Endothelial cell of umbilical vein (primary cell): ENCODE measurements around the gene CCNY. TPM values are rescaled to one million over a fixed set of nuclear protein-coding genes. Genes with fewer than 3 reads are reported as not detected.

ENCODE experiments used
- BruUV-seq: library from RNA; stranded (reverse); fragments of 400-500 nt; replicated peaks from 2 replicates; lab custom pipeline; 2021; lab: Mats Ljungman, UMichigan
- CTCF ChIA-PET: fragments of 300-600, 350-600 bp; sonication (Branson Sonifier 250); formaldehyde crosslinking; loops from one replicate; lab custom pipeline; 2021; ENCODE audit warnings: antibody characterized with exemption, inconsistent platforms; lab: Charles Lee
- POLR2A ChIA-PET: fragments of 300-600, 350-600 bp; sonication (Branson Sonifier 250); formaldehyde crosslinking; loops from one replicate; lab custom pipeline; 2021; ENCODE audit warnings: antibody characterized with exemption, inconsistent platforms; lab: Charles Lee
- DNase-seq: peaks from one replicate; pipeline ENCODE4 v3.0.0-alpha.2; 2011; ENCODE audit warnings: low read depth, low spot score
- FAIRE-seq: peaks from 2 replicates; lab custom pipeline; 2011; peaks lifted over from hg19 to GRCh38; lab: Jason Lieb, UNC
- H2AFZ ChIP-seq: 2 replicates; pipeline ENCODE4 v1.6.0; 2012; ENCODE audit warnings: low read depth, low read length, control low read depth, inconsistent platforms
- H3K27ac ChIP-seq: 2 replicates; pipeline ENCODE4 v1.5.1; 2011; ENCODE audit warnings: low read depth, mild to moderate bottlenecking, control low read depth, low read length, moderate library complexity; ENCODE audit not compliant: insufficient read depth
- H3K27me3 ChIP-seq, 2 experiments: 2 replicates each; pipeline versions ENCODE4 v1.6.0 to v1.6.1; 2011; ENCODE audit warnings: low read length in 2 of 2, mixed read lengths in 1 of 2; ENCODE audit not compliant: control insufficient read depth in 2 of 2, insufficient read depth in 2 of 2
- H3K36me3 ChIP-seq, 2 experiments: 2 replicates in 1 of 2; 3 replicates in 1 of 2; pipeline ENCODE4 v1.5.1; 2011; ENCODE audit warnings: low read length in 2 of 2, mild to moderate bottlenecking in 1 of 2, moderate library complexity in 1 of 2; ENCODE audit not compliant: control insufficient read depth in 2 of 2, insufficient read depth in 2 of 2; ENCODE audit errors: extremely low read depth in 1 of 2
- H3K4me1 ChIP-seq: 3 replicates; pipeline ENCODE4 v1.5.1; 2011; ENCODE audit warnings: mild to moderate bottlenecking, low read length; ENCODE audit not compliant: control insufficient read depth, insufficient read depth; ENCODE audit errors: extremely low read depth
- H3K4me2 ChIP-seq: 2 replicates; pipeline ENCODE4 v1.6.1; 2011; ENCODE audit warnings: low read length, control low read depth, mixed read lengths; ENCODE audit not compliant: insufficient read depth
- H3K4me3 ChIP-seq, 3 experiments: fragments of 200-600 bp in 1 of 3; sonication (generic), shearing (Covaris generic) in 1 of 3; replicated peaks in 1 of 3; 2 replicates each; pipeline ENCODE4 v1.5.1; 2011 to 2016; ENCODE audit warnings: control low read depth in 3 of 3, low read length in 3 of 3, mild to moderate bottlenecking in 2 of 3, inconsistent platforms in 1 of 3, low read depth in 1 of 3, moderate library complexity in 1 of 3; ENCODE audit not compliant: insufficient read depth in 1 of 3
- H3K79me2 ChIP-seq: 2 replicates; pipeline ENCODE4 v1.6.0; 2012; ENCODE audit warnings: low read length, inconsistent platforms; ENCODE audit not compliant: control insufficient read depth, insufficient read depth
- H3K9ac ChIP-seq: replicated peaks from 2 replicates; pipeline ENCODE3; 2011; ENCODE audit warnings: low read length, control low read depth; ENCODE audit not compliant: insufficient read depth; ENCODE audit errors: extremely low read depth
- H3K9me1 ChIP-seq: replicated peaks from 3 replicates; pipeline ENCODE4 v1.6.0; 2011; ENCODE audit warnings: mild to moderate bottlenecking, low read length; ENCODE audit not compliant: control insufficient read depth, insufficient read depth; ENCODE audit errors: extremely low read depth
- H3K9me3 ChIP-seq: replicated peaks from 2 replicates; pipeline ENCODE4 v1.5.1; 2012; ENCODE audit warnings: low read length, inconsistent platforms; ENCODE audit not compliant: control insufficient read depth, insufficient read depth
- H4K20me1 ChIP-seq: replicated peaks from 2 replicates; pipeline ENCODE3; 2011; ENCODE audit warnings: mild to moderate bottlenecking, low read length; ENCODE audit not compliant: control insufficient read depth, insufficient read depth; ENCODE audit errors: extremely low read depth
- CTCF ChIP-seq, 2 donors: IDR thresholded peaks; 1 replicate in 1 of 2; 2 replicates in 1 of 2; pipeline ENCODE4 v1.5.1; 2011; ENCODE audit warnings: low read length in 2 of 2, mild to moderate bottlenecking in 2 of 2, moderate library complexity in 2 of 2, control low read depth in 1 of 2, inconsistent platforms in 1 of 2, low read depth in 1 of 2; ENCODE audit not compliant: insufficient read depth in 1 of 2; ENCODE audit errors: extremely low read depth in 1 of 2
- EZH2 ChIP-seq: IDR thresholded peaks from 2 replicates; pipeline ENCODE4 v1.6.1; 2012; ENCODE audit warnings: borderline replicate concordance, low read depth, mild to moderate bottlenecking, moderate library complexity, low read length, inconsistent platforms; ENCODE audit not compliant: severe bottlenecking
- FOS ChIP-seq: IDR thresholded peaks from 2 replicates; pipeline ENCODE4 v1.6.1; 2011; ENCODE audit warnings: mild to moderate bottlenecking, low read length, moderate library complexity, borderline replicate concordance; ENCODE audit not compliant: insufficient read depth
- GATA2 ChIP-seq: IDR thresholded peaks from 2 replicates; pipeline ENCODE4 v1.7.0; 2011; ENCODE audit warnings: low read depth, mild to moderate bottlenecking, moderate library complexity, mixed read lengths, low read length; ENCODE audit not compliant: insufficient read length, insufficient read depth
- JUN ChIP-seq: IDR thresholded peaks from 2 replicates; pipeline ENCODE4 v1.6.1; 2011; ENCODE audit warnings: borderline replicate concordance, low read depth; ENCODE audit not compliant: insufficient read length, insufficient read depth
- MAX ChIP-seq: IDR thresholded peaks from 2 replicates; pipeline ENCODE4 v1.6.1; 2011; ENCODE audit not compliant: insufficient read depth, insufficient read length
- MYC ChIP-seq: IDR thresholded peaks from one replicate; pipeline ENCODE4 v1.6.1; 2011; ENCODE audit warnings: mild to moderate bottlenecking, low read depth, low read length
- POLR2A ChIP-seq: IDR thresholded peaks from 2 replicates; pipeline ENCODE4 v1.6.1; 2012; ENCODE audit warnings: low read depth, mild to moderate bottlenecking, control low read depth, low read length
- POLR2AphosphoS5 ChIP-seq: IDR thresholded peaks from 2 replicates; pipeline ENCODE4 v1.6.1; 2012; ENCODE audit warnings: low read depth, mild to moderate bottlenecking, control low read depth, low read length, moderate library complexity; ENCODE audit not compliant: insufficient read depth
- dilution Hi-C: fragments of 300-500 bp; cut with MboI; formaldehyde crosslinking; loops from one replicate; pipeline ENCODE4 v1.15.0; 2019; ENCODE audit warnings: low sequenced_read_pairs; ENCODE audit not compliant: extremely low pct_ligation_motif_present
- intact Hi-C: fragments of 100-400 bp; cut with micrococcal nuclease; formaldehyde crosslinking; loops from one replicate; pipeline ENCODE4 v1.10.0; 2022
- polyA plus RNA-seq, 4 experiments: library from polyadenylated mRNA; depleted of rRNA in 3 of 4; stranded (reverse) in 3 of 4; unstranded in 1 of 4; fragments of >200 nt; gene quantifications; 2 replicates each; pipeline versions ENCODE4 v1.2.1 to v1.2.3, GENCODE V29; 2011 to 2012; ENCODE audit warnings: missing spikeins in 1 of 4
- total RNA-seq: library from RNA; stranded (reverse); gene quantifications from 2 replicates; pipeline ENCODE4 v1.2.3, GENCODE V29; 2021

Gene CCNY
- total and polyA plus RNA-seq, 2 donors (not counting 3 experiments of a cell fraction or from before 2014, with no cell fraction given): 61.5 to 107 TPM

GRCh38 chr10:35365994-35366393, 29.7 kb downstream of the CCNY start:
- no peak overlapping the region for H3K4me2 ChIP-seq
- TF ChIP-seq MAX (no peak), GATA2 (no peak), JUN (no peak), POLR2A (no peak), EZH2 (no peak), CTCF (IDR thresholded peaks at IDR 0.05; ENCODE audit: extremely low read depth in 1 of 2, insufficient read depth in 1 of 2, low read depth in 1 of 2, low read length in 2 of 2) (no peak), MYC (no peak), FOS (no peak), POLR2AphosphoS5 (no peak)
- no peaks in the 10 kb centered on the region for H3K36me3 ChIP-seq
- DNase-seq (no peak), FAIRE-seq (no peak)
- BruUV-seq: no TSS peak
- no peak overlapping the region for H3K4me3 ChIP-seq
- H4K20me1 ChIP-seq: peaks cover 9% of the 10 kb centered on the region
- dilution Hi-C loops (no loop called here), intact Hi-C loops (no loop called here)
- H3K27ac ChIP-seq: no peak overlapping the region
- no peak overlapping the region for H3K9ac ChIP-seq
- ChIA-PET POLR2A (no interaction called here), CTCF (interaction anchor here (0.7 to 1.6 kb wide), 3 partner anchors 9 to 209 kb away, joined by 3 read pairs; no protein-coding TSS in a partner anchor)
- H3K79me2 ChIP-seq: peaks cover 99% of the 10 kb centered on the region
- peaks cover 13% of the 10 kb centered on the region for H3K4me1 ChIP-seq
- no peak overlapping the region for H2AFZ ChIP-seq
- H3K9me1 ChIP-seq: peaks cover 4% of the 10 kb centered on the region
- no peaks in the 10 kb centered on the region for H3K27me3 ChIP-seq
- H3K9me3 ChIP-seq: no peaks in the 10 kb centered on the region
